K562 (cell line): ENCODE results near the gene IARS2. TPM values are rescaled to one million over a fixed set of nuclear protein-coding genes. Genes with fewer than 3 reads are reported as not detected.

ENCODE experiments used
- ELF2 ChIP-seq: fragments of 250-450 bp; sonication (Bioruptor Pico); IDR thresholded peaks from 2 replicates; pipeline ENCODE4 v1.5.0; 2021; ENCODE audit warnings: mild to moderate bottlenecking
- GABPA ChIP-seq: fragments of 200-800 bp; sonication (Bioruptor generic); conservative IDR thresholded peaks from 2 replicates; pipeline ENCODE4 v1.6.1; 2016; ENCODE audit warnings: low read depth, missing genetic modification characterization, missing compliant biosample characterization
- ID3 ChIP-seq, 2 experiments: fragments of 250-450 bp in 1 of 2; fragments of 450-650 bp in 1 of 2; sonication (Bioruptor Pico) in 1 of 2; IDR thresholded peaks; 2 replicates each; pipeline versions ENCODE4 v1.6.1 to v1.8.0; 2016 to 2021; ENCODE audit warnings: mild to moderate bottlenecking in 2 of 2, moderate library complexity in 2 of 2, missing compliant biosample characterization in 1 of 2, missing genetic modification characterization in 1 of 2
- MCM2 ChIP-seq: fragments of 450-650 bp; IDR thresholded peaks from 2 replicates; pipeline ENCODE4 v1.6.1; 2017; ENCODE audit warnings: low read depth, mild to moderate bottlenecking
- TCF3 ChIP-seq: sonication (generic); formaldehyde crosslinking; IDR thresholded peaks from 2 replicates; pipeline ENCODE4 v1.4.0; 2020; ENCODE audit warnings: mild to moderate bottlenecking, missing genetic modification reagents
- ZBTB2 ChIP-seq: fragments of 450-650 bp; IDR thresholded peaks from 2 replicates; pipeline ENCODE4 v1.6.1; 2016; ENCODE audit warnings: antibody characterized with exemption
- ZNF24 ChIP-seq: fragments of 450-650 bp; IDR thresholded peaks from 2 replicates; pipeline ENCODE4 v1.6.1; 2016
- ZNF644 ChIP-seq: fragments of 200-800 bp; sonication (Bioruptor generic); IDR thresholded peaks from 2 replicates; pipeline ENCODE4 v1.6.1; 2016; ENCODE audit warnings: low read depth, missing genetic modification characterization, missing compliant biosample characterization
- polyA plus RNA-seq, 8 experiments: library from polyadenylated mRNA; depleted of rRNA in 4 of 8; stranded (reverse) in 5 of 8; unstranded in 3 of 8; fragments of >200 nt; fragmentation: Nextera tagmentation in 2 of 8; fragmentation: Illumina TruSeq in 1 of 8; extraction: Ambion mirVana in 2 of 8; extraction: Trizol in 1 of 8; gene quantifications; 2 replicates each; pipeline versions ENCODE4 v1.2.1 to v1.2.3, GENCODE V29; 2011 to 2014; ENCODE audit warnings: inconsistent platforms in 1 of 8, missing spikeins in 1 of 8
- total RNA-seq, 7 experiments: library from RNA; depleted of rRNA in 6 of 7; stranded (reverse); fragments of >200 nt in 6 of 7; fragmentation: Illumina TruSeq in 2 of 7; extraction: Trizol in 2 of 7; gene quantifications; 2 replicates each; pipeline versions ENCODE4 v1.2.1 to v1.2.3, GENCODE V29; 2011 to 2021; ENCODE audit warnings: low replicate concordance in 1 of 7
- TF ChIP-seq, protein P1 (sequence below): fragments of 200-800 bp; sonication (Bioruptor generic); IDR thresholded peaks from 2 replicates; pipeline ENCODE4 v1.6.1; 2016; ENCODE audit warnings: missing genetic modification characterization, missing compliant biosample characterization
- TF ChIP-seq, protein P2 (sequence below): fragments of 450-650 bp; IDR thresholded peaks from 2 replicates; pipeline ENCODE4 v1.6.1; 2018; ENCODE audit not compliant: partially characterized antibody
- TF ChIP-seq, protein P3 (sequence below), 2 experiments: fragments of 450-650 bp; IDR thresholded peaks; 2 replicates each; pipeline ENCODE4 v1.6.1; 2018; ENCODE audit warnings: mild to moderate bottlenecking in 2 of 2, low read depth in 1 of 2; ENCODE audit not compliant: partially characterized antibody in 2 of 2

Gene IARS2
- total and polyA plus RNA-seq, 9 of the 15 experiments (the other 6 are each of a cell fraction or from before 2014, with no cell fraction given), result 39.6 to 127 (median 93.8) TPM

DNA sequence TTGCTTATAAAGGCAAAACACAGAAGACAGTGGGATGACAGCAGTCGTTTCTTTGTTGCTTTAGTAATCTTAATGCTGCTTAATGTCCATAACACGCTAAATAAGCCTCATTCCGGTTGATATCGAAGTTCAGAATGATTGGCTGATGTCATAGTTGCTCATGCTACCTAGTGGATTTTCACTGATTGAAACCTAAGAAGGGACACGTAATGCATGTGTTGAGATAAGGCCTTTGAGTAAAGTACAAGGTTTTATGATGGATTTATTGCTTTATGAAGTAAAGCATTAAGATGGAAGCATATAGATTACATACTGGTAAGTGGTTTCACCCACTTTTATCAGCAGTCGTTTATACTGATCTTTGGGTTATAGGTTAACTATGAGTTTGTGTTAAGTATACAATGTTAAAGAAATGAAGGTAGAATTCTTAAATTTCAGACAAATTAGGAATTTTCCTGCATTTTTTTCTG, 25.1 kb downstream of the IARS2 start (continued):
- TF ChIP-seq, protein P1, sequence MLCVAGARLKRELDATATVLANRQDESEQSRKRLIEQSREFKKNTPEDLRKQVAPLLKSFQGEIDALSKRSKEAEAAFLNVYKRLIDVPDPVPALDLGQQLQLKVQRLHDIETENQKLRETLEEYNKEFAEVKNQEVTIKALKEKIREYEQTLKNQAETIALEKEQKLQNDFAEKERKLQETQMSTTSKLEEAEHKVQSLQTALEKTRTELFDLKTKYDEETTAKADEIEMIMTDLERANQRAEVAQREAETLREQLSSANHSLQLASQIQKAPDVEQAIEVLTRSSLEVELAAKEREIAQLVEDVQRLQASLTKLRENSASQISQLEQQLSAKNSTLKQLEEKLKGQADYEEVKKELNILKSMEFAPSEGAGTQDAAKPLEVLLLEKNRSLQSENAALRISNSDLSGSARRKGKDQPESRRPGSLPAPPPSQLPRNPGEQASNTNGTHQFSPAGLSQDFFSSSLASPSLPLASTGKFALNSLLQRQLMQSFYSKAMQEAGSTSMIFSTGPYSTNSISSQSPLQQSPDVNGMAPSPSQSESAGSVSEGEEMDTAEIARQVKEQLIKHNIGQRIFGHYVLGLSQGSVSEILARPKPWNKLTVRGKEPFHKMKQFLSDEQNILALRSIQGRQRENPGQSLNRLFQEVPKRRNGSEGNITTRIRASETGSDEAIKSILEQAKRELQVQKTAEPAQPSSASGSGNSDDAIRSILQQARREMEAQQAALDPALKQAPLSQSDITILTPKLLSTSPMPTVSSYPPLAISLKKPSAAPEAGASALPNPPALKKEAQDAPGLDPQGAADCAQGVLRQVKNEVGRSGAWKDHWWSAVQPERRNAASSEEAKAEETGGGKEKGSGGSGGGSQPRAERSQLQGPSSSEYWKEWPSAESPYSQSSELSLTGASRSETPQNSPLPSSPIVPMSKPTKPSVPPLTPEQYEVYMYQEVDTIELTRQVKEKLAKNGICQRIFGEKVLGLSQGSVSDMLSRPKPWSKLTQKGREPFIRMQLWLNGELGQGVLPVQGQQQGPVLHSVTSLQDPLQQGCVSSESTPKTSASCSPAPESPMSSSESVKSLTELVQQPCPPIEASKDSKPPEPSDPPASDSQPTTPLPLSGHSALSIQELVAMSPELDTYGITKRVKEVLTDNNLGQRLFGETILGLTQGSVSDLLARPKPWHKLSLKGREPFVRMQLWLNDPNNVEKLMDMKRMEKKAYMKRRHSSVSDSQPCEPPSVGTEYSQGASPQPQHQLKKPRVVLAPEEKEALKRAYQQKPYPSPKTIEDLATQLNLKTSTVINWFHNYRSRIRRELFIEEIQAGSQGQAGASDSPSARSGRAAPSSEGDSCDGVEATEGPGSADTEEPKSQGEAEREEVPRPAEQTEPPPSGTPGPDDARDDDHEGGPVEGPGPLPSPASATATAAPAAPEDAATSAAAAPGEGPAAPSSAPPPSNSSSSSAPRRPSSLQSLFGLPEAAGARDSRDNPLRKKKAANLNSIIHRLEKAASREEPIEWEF (CRISPR knock-in tag), result 0 out of 2 replicates have a peak, but pooled peaks have one; percentile 57
- peak; percentile 72 for TF ChIP-seq ZNF644 (tag)
- peak; percentile 68; the same call in 1 of the 2 replicates for TF ChIP-seq ZNF24
- no peak for TF ChIP-seq MCM2
- 0 out of 2 replicates have a peak, but pooled peaks have one; percentile 11 for TF ChIP-seq GABPA (tag)
- peak; percentile 36; the same call in 1 of the 2 replicates for TF ChIP-seq ZBTB2
- peak; percentile 88 for TF ChIP-seq TCF3
- no peak for TF ChIP-seq ID3 (CRISPR knock-in tag; IDR thresholded peaks at IDR 0.05)
- 0 out of 2 replicates have a peak, but pooled peaks have one; percentile 37 for TF ChIP-seq ID3 (tag; IDR thresholded peaks at IDR 0.05)
- TF ChIP-seq, protein P2, sequence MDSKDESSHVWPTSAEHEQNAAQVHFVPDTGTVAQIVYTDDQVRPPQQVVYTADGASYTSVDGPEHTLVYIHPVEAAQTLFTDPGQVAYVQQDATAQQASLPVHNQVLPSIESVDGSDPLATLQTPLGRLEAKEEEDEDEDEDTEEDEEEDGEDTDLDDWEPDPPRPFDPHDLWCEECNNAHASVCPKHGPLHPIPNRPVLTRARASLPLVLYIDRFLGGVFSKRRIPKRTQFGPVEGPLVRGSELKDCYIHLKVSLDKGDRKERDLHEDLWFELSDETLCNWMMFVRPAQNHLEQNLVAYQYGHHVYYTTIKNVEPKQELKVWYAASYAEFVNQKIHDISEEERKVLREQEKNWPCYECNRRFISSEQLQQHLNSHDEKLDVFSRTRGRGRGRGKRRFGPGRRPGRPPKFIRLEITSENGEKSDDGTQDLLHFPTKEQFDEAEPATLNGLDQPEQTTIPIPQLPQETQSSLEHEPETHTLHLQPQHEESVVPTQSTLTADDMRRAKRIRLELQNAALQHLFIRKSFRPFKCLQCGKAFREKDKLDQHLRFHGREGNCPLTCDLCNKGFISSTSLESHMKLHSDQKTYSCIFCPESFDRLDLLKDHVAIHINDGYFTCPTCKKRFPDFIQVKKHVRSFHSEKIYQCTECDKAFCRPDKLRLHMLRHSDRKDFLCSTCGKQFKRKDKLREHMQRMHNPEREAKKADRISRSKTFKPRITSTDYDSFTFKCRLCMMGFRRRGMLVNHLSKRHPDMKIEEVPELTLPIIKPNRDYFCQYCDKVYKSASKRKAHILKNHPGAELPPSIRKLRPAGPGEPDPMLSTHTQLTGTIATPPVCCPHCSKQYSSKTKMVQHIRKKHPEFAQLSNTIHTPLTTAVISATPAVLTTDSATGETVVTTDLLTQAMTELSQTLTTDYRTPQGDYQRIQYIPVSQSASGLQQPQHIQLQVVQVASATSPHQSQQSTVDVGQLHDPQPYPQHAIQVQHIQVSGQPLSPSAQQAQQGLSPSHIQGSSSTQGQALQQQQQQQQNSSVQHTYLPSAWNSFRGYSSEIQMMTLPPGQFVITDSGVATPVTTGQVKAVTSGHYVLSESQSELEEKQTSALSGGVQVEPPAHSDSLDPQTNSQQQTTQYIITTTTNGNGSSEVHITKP, result peak; percentile 86
- TF ChIP-seq, protein P3, sequence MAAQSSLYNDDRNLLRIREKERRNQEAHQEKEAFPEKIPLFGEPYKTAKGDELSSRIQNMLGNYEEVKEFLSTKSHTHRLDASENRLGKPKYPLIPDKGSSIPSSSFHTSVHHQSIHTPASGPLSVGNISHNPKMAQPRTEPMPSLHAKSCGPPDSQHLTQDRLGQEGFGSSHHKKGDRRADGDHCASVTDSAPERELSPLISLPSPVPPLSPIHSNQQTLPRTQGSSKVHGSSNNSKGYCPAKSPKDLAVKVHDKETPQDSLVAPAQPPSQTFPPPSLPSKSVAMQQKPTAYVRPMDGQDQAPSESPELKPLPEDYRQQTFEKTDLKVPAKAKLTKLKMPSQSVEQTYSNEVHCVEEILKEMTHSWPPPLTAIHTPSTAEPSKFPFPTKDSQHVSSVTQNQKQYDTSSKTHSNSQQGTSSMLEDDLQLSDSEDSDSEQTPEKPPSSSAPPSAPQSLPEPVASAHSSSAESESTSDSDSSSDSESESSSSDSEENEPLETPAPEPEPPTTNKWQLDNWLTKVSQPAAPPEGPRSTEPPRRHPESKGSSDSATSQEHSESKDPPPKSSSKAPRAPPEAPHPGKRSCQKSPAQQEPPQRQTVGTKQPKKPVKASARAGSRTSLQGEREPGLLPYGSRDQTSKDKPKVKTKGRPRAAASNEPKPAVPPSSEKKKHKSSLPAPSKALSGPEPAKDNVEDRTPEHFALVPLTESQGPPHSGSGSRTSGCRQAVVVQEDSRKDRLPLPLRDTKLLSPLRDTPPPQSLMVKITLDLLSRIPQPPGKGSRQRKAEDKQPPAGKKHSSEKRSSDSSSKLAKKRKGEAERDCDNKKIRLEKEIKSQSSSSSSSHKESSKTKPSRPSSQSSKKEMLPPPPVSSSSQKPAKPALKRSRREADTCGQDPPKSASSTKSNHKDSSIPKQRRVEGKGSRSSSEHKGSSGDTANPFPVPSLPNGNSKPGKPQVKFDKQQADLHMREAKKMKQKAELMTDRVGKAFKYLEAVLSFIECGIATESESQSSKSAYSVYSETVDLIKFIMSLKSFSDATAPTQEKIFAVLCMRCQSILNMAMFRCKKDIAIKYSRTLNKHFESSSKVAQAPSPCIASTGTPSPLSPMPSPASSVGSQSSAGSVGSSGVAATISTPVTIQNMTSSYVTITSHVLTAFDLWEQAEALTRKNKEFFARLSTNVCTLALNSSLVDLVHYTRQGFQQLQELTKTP (IDR thresholded peaks at IDR 0.05; ENCODE audit: low read depth in 1 of 2, partially characterized antibody in 2 of 2), result peak in 1 of 2 experiments; percentile 75
- TF ChIP-seq ELF2 (CRISPR knock-in tag), result no peak
